Measurements from ENCODE around the gene ATP8A2.

GRCh38 chr13:25406377-25406776, 34.6 kb downstream of the ATP8A2 start:
- no peak for TF ChIP-seq CTCF (IDR thresholded peaks at IDR 0.05)
- TF ChIP-seq POLR2A (IDR thresholded peaks at IDR 0.05; ENCODE audit: low read depth): no peak
